CD1c-positive myeloid dendritic cell (primary cell): ENCODE results near the gene IQSEC1.

Experiments used
- DNase-seq: peaks from one replicate; pipeline ENCODE4 v3.0.0-alpha.2; 2016; ENCODE audit errors: extremely low spot score

The IQSEC1 gene

GRCh38 chr3:13028010-13028821 is 45.0 kb downstream of the IQSEC1 start:
- no peak for DNase-seq

GRCh38 chr3:13027154-13027553 is 46.1 kb downstream of the IQSEC1 start:
- DNase-seq, result no peak

- DNase-seq, result no peak
Observed at GRCh38 chr3:13026534-13026933, 46.7 kb downstream of the IQSEC1 start.

GRCh38 chr3:13025778-13026518 is 47.3 kb downstream of the IQSEC1 start:
- DNase-seq, result no peak

- peak; percentile 91 for DNase-seq
Observed at GRCh38 chr3:13025090-13025489, 48.1 kb downstream of the IQSEC1 start.

- DNase-seq, result peak; percentile 55
Observed at GRCh38 chr3:13024765-13025065, 48.5 kb downstream of the IQSEC1 start.

GRCh38 chr3:13023971-13024764 is 49.1 kb downstream of the IQSEC1 start:
- peak; percentile 51 for DNase-seq

- DNase-seq, result no peak
Observed at GRCh38 chr3:13023235-13023970, 49.8 kb downstream of the IQSEC1 start.

GRCh38 chr3:13022348-13023234 is 50.6 kb downstream of the IQSEC1 start:
- no peak for DNase-seq

- no peak for DNase-seq
Observed at GRCh38 chr3:13021141-13022114, 51.8 kb downstream of the IQSEC1 start.

- no peak for DNase-seq
Observed at GRCh38 chr3:13020159-13020750, 53.0 kb downstream of the IQSEC1 start.

GRCh38 chr3:13019243-13020095 is 53.8 kb downstream of the IQSEC1 start:
- DNase-seq, result no peak

- DNase-seq, result no peak
Observed at GRCh38 chr3:13018561-13019242, 54.5 kb downstream of the IQSEC1 start.

GRCh38 chr3:13018043-13018451 is 55.2 kb downstream of the IQSEC1 start:
- no peak for DNase-seq

- DNase-seq, result no peak
Observed at GRCh38 chr3:13017361-13018042, 55.7 kb downstream of the IQSEC1 start.

GRCh38 chr3:13016721-13017255 is 56.4 kb downstream of the IQSEC1 start:
- DNase-seq, result no peak
